Erythroblast (primary cell): ENCODE results near the gene ABCF1.

Experiments
- GATA1 ChIP-seq: IDR thresholded peaks from 2 replicates; pipeline ENCODE4 v1.6.1; 2011; ENCODE audit warnings: low read depth, mild to moderate bottlenecking, control low read depth, low read length, moderate library complexity
- POLR2A ChIP-seq: IDR thresholded peaks from 2 replicates; pipeline ENCODE4 v1.6.1; 2011; ENCODE audit warnings: mild to moderate bottlenecking, low read length

GRCh38 chr6:30592287-30592686 is 21.0 kb downstream of the ABCF1 start:
- TF ChIP-seq POLR2A (no peak), GATA1 (no peak)
